Activated B cell treated with CpG ODN at 0.5 μM for 24 hours (primary cell): ENCODE measurements around the gene RTL3. TPM values are rescaled to one million over a fixed set of nuclear protein-coding genes. Genes with fewer than 3 reads are reported as not detected.

Experiments used
- ATAC-seq: fragments of 200-7000 bp; cut with Tn5 transposase; one replicate; pipeline ENCODE4 v1.10.0; 2021; ENCODE audit warnings: low read depth, mild to moderate bottlenecking, moderate library complexity
- CTCF ChIA-PET: fragments of 350-600 bp; sonication (Branson Sonifier 250); formaldehyde crosslinking; loops from one replicate; lab custom pipeline; 2021; ENCODE audit warnings: antibody characterized with exemption; lab: Charles Lee
- POLR2A ChIA-PET: fragments of 350-600 bp; sonication (Branson Sonifier 250); formaldehyde crosslinking; loops from one replicate; lab custom pipeline; 2021; ENCODE audit warnings: antibody characterized with exemption; lab: Charles Lee
- DNase-seq: peaks from one replicate; pipeline ENCODE4 v3.0.0; 2022
- H3K27ac Mint-ChIP-seq: one replicate; pipeline ENCODE4 v1.8.0; 2020; ENCODE audit warnings: mixed read lengths
- H3K27me3 Mint-ChIP-seq: one replicate; pipeline ENCODE4 v1.8.0; 2021; ENCODE audit warnings: mixed read lengths
- H3K36me3 Mint-ChIP-seq: one replicate; pipeline ENCODE4 v1.8.0; 2021; ENCODE audit warnings: low read depth, mixed read lengths
- H3K4me1 Mint-ChIP-seq: one replicate; pipeline ENCODE4 v1.8.0; 2021; ENCODE audit warnings: mixed read lengths
- H3K4me3 Mint-ChIP-seq: one replicate; pipeline ENCODE4 v1.8.0; 2020; ENCODE audit warnings: mild to moderate bottlenecking, mixed read lengths
- H3K9me3 Mint-ChIP-seq: one replicate; pipeline ENCODE4 v1.8.0; 2020; ENCODE audit warnings: mixed read lengths
- intact Hi-C: fragments of 100-400 bp; cut with micrococcal nuclease; formaldehyde crosslinking; loops from one replicate; pipeline ENCODE4 v1.15.1; 2024
- total RNA-seq: library from RNA; stranded (reverse); gene quantifications from 2 replicates; pipeline ENCODE4 v1.2.3, GENCODE V29; 2022
- TF ChIP-seq, protein P1 (sequence below): fragments of 200-600 bp; IDR thresholded peaks from one replicate; pipeline ENCODE4 v1.8.0; 2022; ENCODE audit warnings: antibody characterized with exemption, mild to moderate bottlenecking

Gene RTL3, protein sequence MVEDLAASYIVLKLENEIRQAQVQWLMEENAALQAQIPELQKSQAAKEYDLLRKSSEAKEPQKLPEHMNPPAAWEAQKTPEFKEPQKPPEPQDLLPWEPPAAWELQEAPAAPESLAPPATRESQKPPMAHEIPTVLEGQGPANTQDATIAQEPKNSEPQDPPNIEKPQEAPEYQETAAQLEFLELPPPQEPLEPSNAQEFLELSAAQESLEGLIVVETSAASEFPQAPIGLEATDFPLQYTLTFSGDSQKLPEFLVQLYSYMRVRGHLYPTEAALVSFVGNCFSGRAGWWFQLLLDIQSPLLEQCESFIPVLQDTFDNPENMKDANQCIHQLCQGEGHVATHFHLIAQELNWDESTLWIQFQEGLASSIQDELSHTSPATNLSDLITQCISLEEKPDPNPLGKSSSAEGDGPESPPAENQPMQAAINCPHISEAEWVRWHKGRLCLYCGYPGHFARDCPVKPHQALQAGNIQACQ
- not detected in 2 replicates for total RNA-seq

DNA sequence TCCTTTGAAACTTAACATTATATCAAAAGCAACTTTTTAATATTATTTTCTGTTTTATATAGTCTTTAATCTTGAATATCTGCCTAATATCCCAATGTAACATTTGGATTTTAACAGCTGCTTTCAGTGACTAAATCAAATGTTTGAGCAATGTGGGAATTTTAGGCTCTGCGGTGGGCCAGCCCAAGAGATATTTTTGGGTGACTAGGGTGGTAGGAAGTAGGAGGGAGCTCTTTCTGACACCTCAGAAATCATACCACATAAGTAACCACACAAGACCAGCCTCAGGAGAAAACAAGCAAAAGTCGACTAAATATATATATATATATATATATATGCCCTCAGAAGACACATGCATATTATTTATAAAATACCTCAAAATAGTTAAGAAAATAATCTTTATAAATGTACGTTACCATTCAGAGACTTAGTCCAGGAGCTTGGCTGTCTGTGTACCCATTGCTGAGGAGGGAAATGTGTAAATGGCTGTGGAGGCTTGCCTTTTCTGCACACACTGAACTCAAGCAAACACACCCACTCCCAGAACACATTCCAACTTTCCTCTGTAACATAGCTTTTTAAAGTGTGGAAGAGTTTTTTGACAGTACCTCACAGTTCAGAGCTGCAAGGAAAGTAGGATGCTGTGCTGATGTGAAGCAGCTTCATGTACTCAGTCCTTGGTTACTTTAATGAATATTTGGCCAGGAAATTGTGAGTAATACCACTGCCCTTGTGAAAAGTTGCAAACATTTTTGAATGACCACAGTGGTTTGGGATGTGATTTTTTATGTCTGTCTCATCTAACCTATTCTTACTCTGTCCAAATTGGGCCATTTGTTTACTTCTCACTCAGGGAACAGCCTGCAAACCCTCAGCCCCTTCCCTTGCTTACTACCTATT is at the start of gene RTL3:
RTL3 (minus strand) TSS at position 484 of the 900 bp plus-strand sequence. CDS start 908 bp downstream, outside the sequence.
- H3K27me3 Mint-ChIP-seq: no peaks in the 10 kb centered on the region
- intact Hi-C loops: no loop called here
- TF ChIP-seq, protein P1, sequence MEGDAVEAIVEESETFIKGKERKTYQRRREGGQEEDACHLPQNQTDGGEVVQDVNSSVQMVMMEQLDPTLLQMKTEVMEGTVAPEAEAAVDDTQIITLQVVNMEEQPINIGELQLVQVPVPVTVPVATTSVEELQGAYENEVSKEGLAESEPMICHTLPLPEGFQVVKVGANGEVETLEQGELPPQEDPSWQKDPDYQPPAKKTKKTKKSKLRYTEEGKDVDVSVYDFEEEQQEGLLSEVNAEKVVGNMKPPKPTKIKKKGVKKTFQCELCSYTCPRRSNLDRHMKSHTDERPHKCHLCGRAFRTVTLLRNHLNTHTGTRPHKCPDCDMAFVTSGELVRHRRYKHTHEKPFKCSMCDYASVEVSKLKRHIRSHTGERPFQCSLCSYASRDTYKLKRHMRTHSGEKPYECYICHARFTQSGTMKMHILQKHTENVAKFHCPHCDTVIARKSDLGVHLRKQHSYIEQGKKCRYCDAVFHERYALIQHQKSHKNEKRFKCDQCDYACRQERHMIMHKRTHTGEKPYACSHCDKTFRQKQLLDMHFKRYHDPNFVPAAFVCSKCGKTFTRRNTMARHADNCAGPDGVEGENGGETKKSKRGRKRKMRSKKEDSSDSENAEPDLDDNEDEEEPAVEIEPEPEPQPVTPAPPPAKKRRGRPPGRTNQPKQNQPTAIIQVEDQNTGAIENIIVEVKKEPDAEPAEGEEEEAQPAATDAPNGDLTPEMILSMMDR: no peak
- H3K9me3 Mint-ChIP-seq: no peaks in the 10 kb centered on the region
- no peak within 1 kb of the TSS for H3K4me3 Mint-ChIP-seq
- ChIA-PET POLR2A (no interaction called here), CTCF (no interaction called here)
- no peak for DNase-seq
- H3K4me1 Mint-ChIP-seq: peaks cover 2% of the 10 kb centered on the region
- H3K36me3 Mint-ChIP-seq: no peaks in the 10 kb centered on the region
- no peak for ATAC-seq
- no peak within 1 kb of the TSS for H3K27ac Mint-ChIP-seq

DNA sequence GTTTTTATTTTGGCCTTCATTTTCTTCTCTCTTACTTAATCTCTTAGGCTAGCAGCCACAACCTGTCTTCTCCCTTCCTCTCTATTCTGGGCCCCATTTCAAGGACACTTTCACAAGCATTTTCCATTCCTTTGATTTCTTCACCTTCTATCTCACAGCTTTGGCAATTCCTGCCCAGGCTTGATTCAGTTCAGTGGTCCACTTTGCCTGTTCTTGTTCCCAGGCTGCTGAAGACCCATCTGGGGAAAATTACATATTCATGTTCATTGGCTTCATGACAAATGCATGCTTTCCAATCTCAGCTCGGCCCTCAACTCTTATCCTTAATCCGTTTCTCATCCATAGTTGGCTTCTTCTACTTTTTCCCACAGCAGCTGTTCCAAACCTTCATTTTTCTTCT is 49.7 kb upstream of the RTL3 start:
- Mint-ChIP-seq H3K9me3 (no peaks in the 10 kb centered on the region), H3K4me1 (peaks cover 3% of the 10 kb centered on the region), H3K36me3 (no peaks in the 10 kb centered on the region), H3K27ac (no peak overlapping the region), H3K4me3 (no peak overlapping the region), H3K27me3 (no peaks in the 10 kb centered on the region)
- DNase-seq: no peak
- POLR2A ChIA-PET: no interaction called here
- intact Hi-C loops: no loop called here
- CTCF ChIA-PET: interaction anchor here (1.8 kb wide), 1 partner anchor 372 kb away, joined by 5 read pairs; no protein-coding TSS in a partner anchor
- ATAC-seq: no peak
- TF ChIP-seq, protein P1: no peak

DNA sequence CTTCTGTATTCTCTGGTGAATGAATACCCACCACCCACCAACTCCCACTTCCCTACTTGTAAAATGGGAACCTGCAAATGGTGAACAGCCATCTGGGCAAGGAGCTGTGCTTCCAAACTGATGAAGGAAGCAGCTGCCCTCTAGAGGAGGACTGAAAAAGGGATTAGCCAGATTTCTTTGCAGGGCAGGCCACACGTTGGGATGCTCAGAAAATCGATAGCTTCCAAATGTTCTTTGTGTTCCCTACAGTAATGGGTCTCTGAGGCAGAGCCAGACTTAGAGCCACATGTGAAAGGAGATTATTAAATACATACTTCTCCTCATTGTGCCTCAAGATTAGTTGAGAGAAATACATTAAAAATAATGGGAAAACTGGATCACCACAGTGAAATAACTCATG is 49.1 kb upstream of the RTL3 start:
- ATAC-seq (no peak), DNase-seq (no peak)
- Mint-ChIP-seq H3K27me3 (no peaks in the 10 kb centered on the region), H3K36me3 (no peaks in the 10 kb centered on the region), H3K9me3 (no peaks in the 10 kb centered on the region), H3K27ac (no peak overlapping the region), H3K4me1 (peaks cover 3% of the 10 kb centered on the region), H3K4me3 (no peak overlapping the region)
- TF ChIP-seq, protein P1: no peak
- POLR2A ChIA-PET: no interaction called here
- CTCF ChIA-PET: interaction anchor here (1.8 kb wide), 1 partner anchor 373 kb away, joined by 5 read pairs; no protein-coding TSS in a partner anchor
- intact Hi-C loops: no loop called here

DNA sequence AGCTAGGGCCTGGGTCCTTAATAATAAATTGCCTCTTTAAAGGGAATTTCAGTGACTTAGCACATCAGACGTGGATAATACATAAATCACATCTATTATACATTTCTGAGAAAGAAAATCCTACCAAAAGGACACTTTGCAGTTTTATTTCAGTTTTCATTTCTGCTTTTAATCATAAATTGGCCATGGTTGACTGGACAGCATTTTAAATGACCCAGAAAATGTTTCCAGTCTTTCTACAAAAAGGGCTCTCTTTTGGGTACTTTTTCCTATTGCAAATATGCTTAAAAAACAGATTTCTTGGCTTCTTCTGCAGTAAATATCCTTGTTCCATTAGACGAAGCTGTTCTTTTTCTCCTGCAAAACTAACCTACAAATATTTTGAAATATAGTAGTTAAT is 46.9 kb upstream of the RTL3 start:
- Mint-ChIP-seq H3K4me3 (no peak overlapping the region), H3K9me3 (no peaks in the 10 kb centered on the region), H3K36me3 (no peaks in the 10 kb centered on the region), H3K4me1 (peaks cover 3% of the 10 kb centered on the region), H3K27ac (no peak overlapping the region), H3K27me3 (no peaks in the 10 kb centered on the region)
- intact Hi-C loops: no loop called here
- ChIA-PET POLR2A (no interaction called here), CTCF (no interaction called here)
- no peak for DNase-seq
- TF ChIP-seq, protein P1: no peak
- ATAC-seq: no peak
